Right lobe of liver (tissue), 6 donors: Measurements from ENCODE around the gene CFAP46. TPM values are rescaled to one million over a fixed set of nuclear protein-coding genes. Genes with fewer than 3 reads are reported as not detected.

Source experiments
- ATAC-seq, 4 donors: fragments of 200-7000 bp; cut with Tn5 transposase; one replicate each; pipeline ENCODE4 v1.9.1; 2020; ENCODE audit warnings: mild to moderate bottlenecking in 4 of 4, moderate library complexity in 4 of 4
- DNase-seq, 3 donors: peaks; one replicate each; pipeline ENCODE4 v3.0.0-alpha.2; 2020
- H3K27ac ChIP-seq, 3 donors: fragments of 200-600 bp; one replicate each; pipeline ENCODE4 v1.8.0; 2022
- H3K27me3 ChIP-seq, 2 donors: fragments of 200-600 bp; one replicate each; pipeline ENCODE4 v1.8.0; 2022
- H3K36me3 ChIP-seq, 4 donors: fragments of 200-600 bp; sonication (generic) in 1 of 4; one replicate each; pipeline versions ENCODE4 v1.5.1 to v1.8.0; 2017 to 2022; ENCODE audit warnings: control low read depth in 1 of 4
- H3K4me1 ChIP-seq, 4 donors: fragments of 200-600 bp; sonication (generic) in 1 of 4; one replicate each; pipeline versions ENCODE4 v1.5.1 to v1.8.0; 2017 to 2022; ENCODE audit warnings: control low read depth in 1 of 4
- H3K4me3 ChIP-seq, 3 donors: fragments of 200-600 bp; one replicate each; pipeline ENCODE4 v1.8.0; 2022
- H3K9me3 ChIP-seq, 4 donors: fragments of 200-600 bp; sonication (generic) in 1 of 4; one replicate each; pipeline versions ENCODE4 v1.5.1 to v1.8.0; 2017 to 2022; ENCODE audit warnings: control low read depth in 1 of 4
- POLR2A ChIP-seq: fragments of 450-650 bp; IDR thresholded peaks from one replicate; pipeline ENCODE4 v1.6.1; 2017; ENCODE audit warnings: antibody characterized with exemption, mild to moderate bottlenecking
- WGBS: methylation state at CpG from one replicate; pipeline ENCODE4 v1.1.6; 2018; ENCODE audit warnings: low coverage, low lambda C conversion rate; ENCODE audit not compliant: insufficient coverage; ENCODE audit errors: missing lambda C conversion rate; 5-methylcytosine and 5-hydroxymethylcytosine counted together
- intact Hi-C, 2 donors: fragments of 100-400 bp; cut with DNase I; formaldehyde crosslinking; loops; one replicate each; pipeline versions ENCODE4 v1.11.2 to v1.14.1; 2022
- total RNA-seq, 6 experiments: library from RNA; depleted of rRNA in 2 of 6; stranded (reverse); fragments of >200 nt in 2 of 6; fragmentation: NEBNext Ultra II Directional in 3 of 6; extraction: Animal tissue kit (Norgen Biotek cat#: 25700) in 3 of 6; gene quantifications; one replicate each; pipeline versions ENCODE4 v1.1.0 to v1.2.4, GENCODE V29; 2016 to 2023
- TF ChIP-seq, protein P1 (sequence below), 4 donors: fragments of 200-600 bp in 3 of 4; fragments of 450-650 bp in 1 of 4; IDR thresholded peaks; one replicate each; pipeline versions ENCODE4 v1.5.1 to v1.8.0; 2016 to 2022; ENCODE audit warnings: antibody characterized with exemption in 4 of 4, mild to moderate bottlenecking in 2 of 4
- donor health status: DM: no; HTN: yes; CAD: no.
- donor health status: DM: no; HTN: no; CAD: no.
- donor health status: DM: no; HTN: no; CAD: no.
- donor health status: DM: no; HTN: yes; CAD: no.
- donor health status: DM: no; HTN: yes; CAD: no.

CFAP46 gene
- total RNA-seq, 6 experiments from 2014 or later = 0.16 to 0.67 (median 0.32) TPM

DNA sequence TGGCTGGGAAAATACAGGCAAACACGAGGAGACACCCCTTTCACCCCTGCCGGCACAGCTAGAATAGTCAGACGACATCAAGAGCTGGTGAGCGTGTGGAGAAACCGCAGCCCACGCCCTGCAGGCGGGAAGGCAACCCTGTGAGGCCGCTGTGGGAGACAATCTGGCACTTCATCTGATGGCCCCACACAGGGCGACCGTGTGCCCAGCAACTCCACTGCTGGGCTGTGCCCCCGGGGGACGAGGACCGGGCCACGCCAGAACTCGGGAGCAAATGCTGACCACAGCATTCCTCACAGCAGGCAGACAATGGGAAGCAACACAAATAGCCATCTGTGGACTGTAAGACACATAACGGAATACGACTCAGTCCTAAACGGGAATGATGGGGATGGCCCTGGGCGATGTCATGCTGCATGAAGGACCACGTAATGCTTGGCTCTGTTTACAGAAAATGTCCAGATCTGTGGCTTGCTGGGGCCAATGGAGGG, 58.9 kb downstream of the CFAP46 start:
- TF ChIP-seq, protein P1, sequence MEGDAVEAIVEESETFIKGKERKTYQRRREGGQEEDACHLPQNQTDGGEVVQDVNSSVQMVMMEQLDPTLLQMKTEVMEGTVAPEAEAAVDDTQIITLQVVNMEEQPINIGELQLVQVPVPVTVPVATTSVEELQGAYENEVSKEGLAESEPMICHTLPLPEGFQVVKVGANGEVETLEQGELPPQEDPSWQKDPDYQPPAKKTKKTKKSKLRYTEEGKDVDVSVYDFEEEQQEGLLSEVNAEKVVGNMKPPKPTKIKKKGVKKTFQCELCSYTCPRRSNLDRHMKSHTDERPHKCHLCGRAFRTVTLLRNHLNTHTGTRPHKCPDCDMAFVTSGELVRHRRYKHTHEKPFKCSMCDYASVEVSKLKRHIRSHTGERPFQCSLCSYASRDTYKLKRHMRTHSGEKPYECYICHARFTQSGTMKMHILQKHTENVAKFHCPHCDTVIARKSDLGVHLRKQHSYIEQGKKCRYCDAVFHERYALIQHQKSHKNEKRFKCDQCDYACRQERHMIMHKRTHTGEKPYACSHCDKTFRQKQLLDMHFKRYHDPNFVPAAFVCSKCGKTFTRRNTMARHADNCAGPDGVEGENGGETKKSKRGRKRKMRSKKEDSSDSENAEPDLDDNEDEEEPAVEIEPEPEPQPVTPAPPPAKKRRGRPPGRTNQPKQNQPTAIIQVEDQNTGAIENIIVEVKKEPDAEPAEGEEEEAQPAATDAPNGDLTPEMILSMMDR (IDR thresholded peaks at IDR 0.05) = no peak
- TF ChIP-seq POLR2A = no peak
- no peaks in the 10 kb centered on the region for H3K27me3 ChIP-seq
- H3K9me3 ChIP-seq = no peaks in the 10 kb centered on the region
- intact Hi-C loops = no loop called here
- ATAC-seq (no peak), DNase-seq (peak; percentile 8 to 28 (median 27))
- H3K4me3 ChIP-seq = no peak overlapping the region
- 57% methylated on average over 18 of the region's 20 CpGs for WGBS
- no peaks in the 10 kb centered on the region for H3K4me1 ChIP-seq
- no peaks in the 10 kb centered on the region for H3K36me3 ChIP-seq
- no peak overlapping the region for H3K27ac ChIP-seq

DNA sequence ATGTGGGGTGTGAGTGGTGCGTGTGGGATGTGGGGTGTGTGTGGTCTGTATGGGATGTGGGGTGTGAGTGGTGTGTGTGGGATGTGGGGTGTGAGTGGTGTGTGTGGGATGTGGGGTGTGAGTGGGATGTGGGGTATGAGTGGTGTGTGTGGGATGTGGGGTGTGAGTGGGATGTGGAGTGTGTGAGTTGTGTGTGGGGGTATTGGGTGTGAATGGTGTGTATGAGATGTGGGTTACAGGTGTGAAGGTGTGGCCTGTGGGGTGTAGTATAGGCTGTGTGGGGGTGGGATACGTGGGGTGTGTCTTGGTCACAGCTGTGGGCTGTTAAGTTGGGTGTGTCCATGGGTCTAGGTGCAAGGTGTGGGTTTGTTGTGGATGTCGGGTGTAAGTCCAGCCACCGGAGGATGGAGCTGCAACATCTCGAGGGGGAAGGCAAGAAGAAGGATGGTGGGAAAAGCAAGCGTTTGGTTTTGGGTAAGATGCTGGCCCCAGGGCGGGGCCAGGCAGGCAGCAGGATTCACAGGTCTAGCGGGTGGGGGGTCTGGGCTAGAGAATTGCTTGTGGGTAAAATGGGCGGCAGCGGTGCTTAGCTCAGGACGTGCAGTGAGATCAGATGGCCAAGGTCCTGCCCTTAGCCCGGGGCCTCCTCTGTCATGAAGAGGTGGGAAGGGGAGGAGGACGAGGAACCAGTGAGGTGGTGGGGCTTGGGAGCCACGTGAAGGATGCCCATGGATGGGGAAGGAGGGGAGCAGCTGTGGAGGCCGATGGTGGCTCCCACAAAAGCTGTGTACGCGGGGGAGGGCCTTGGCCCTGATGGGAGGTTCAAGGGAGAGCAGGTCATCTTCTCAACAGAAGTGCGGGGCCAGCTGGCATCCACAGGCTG, 60.1 kb downstream of the CFAP46 start:
- DNase-seq = peak; percentile 15 to 31 (median 26)
- TF ChIP-seq, protein P1 (IDR thresholded peaks at IDR 0.05) = no peak
- TF ChIP-seq POLR2A = no peak
- H3K36me3 ChIP-seq = no peaks in the 10 kb centered on the region
- H3K9me3 ChIP-seq = no peaks in the 10 kb centered on the region
- WGBS = 68% methylated on average over 15 of the region's 18 CpGs
- H3K27ac ChIP-seq = no peak overlapping the region
- H3K27me3 ChIP-seq = no peaks in the 10 kb centered on the region
- no peak overlapping the region for H3K4me3 ChIP-seq
- intact Hi-C loops = no loop called here
- no peak for ATAC-seq
- H3K4me1 ChIP-seq = no peaks in the 10 kb centered on the region

DNA sequence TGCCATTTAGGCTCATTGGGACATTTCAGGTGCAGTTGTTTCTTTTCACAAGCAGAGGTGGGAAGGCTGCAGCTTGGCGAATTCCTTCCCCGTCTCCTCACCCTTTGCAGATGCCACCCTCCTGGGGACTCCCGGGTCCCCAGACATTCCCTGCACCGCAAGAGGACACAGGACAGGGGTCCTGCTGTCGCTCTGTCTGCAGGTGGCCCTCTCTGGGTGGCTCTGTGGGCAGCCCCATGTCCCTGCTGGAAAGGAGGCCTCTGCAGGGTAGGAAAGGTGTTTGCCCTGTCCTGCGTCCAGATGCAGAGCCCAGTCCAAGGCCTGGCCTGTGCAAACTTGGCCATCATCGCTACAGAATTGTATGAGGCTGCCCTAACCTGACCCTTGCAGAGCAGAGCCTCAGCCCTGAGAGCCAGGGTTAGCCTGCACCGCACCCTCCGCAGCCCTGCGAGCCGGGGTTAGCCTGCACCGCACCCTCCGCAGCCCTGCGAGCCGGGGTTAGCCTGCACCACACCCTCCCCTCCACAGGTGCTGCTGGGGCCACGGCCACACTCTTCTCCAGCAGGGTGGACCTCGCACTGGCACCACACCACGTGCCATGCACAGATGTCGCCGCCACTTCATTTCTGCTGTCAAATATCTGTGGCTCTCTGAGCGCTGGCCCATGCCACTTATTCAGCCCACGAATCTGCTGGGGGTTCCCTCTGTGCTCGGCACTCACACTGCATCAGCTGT, 61.0 kb downstream of the CFAP46 start:
- Histone ChIP-seq H3K4me3 (no peak overlapping the region), H3K4me1 (no peaks in the 10 kb centered on the region), H3K27me3 (no peaks in the 10 kb centered on the region), H3K27ac (no peak overlapping the region), H3K36me3 (no peaks in the 10 kb centered on the region), H3K9me3 (no peaks in the 10 kb centered on the region)
- DNase-seq (peak; percentile 9 to 34 (median 29)), ATAC-seq (no peak)
- 82% methylated on average over 6 of the region's 23 CpGs for WGBS
- TF ChIP-seq, protein P1 (IDR thresholded peaks at IDR 0.05) = no peak
- no peak for TF ChIP-seq POLR2A
- intact Hi-C loops = no loop called here

DNA sequence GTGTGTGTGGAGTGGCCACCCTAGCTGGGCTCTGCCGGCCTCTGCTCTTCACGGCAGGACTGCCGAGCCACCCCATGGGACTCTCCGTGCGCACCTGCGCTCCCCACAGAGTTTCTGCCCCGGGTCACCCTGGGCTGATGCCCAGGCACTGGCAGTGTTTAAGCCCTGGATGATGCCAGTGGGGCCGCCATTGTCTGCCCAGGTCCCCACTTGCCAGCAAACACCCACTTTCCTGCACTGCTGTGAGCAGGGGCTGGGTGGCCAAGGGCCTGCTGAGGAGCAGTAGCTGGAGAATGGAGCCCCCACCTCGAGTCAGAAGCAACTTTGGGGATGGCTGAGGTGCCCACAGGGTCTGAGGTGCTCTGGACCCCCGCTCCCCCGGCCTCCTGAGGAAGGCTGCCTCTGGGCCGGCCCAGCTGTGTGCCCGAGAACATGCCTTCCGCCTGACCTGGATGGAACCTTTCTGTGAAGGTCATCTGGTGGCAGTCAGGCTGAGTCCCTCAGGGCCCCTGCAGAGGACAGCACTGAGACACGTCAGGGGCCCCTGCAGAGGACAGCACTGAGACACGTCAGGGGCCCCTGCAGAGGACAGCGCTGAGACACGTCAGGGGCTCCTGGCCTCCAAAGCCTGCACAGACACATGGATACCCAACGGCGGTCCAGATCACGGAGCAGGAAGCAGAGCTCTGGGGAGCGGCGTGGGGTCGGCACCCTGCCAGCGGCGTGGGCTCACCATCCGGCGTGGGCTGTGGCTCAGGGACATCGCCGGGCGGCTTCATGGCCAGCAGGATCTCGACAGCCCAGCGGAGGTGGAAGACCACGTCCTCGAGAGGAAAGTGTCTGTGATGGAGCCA, 62.0 kb downstream of the CFAP46 start:
- Histone ChIP-seq H3K4me1 (no peaks in the 10 kb centered on the region), H3K27ac (no peak overlapping the region)

More for the DNA sequence above, 62.0 kb downstream of the CFAP46 start:
- no peak for ATAC-seq
- no peak for TF ChIP-seq POLR2A
- TF ChIP-seq, protein P1 (IDR thresholded peaks at IDR 0.05) = no peak
- Histone ChIP-seq H3K36me3 (no peaks in the 10 kb centered on the region), H3K9me3 (no peaks in the 10 kb centered on the region), H3K4me3 (no peak overlapping the region), H3K27me3 (no peaks in the 10 kb centered on the region)
- WGBS = 60% methylated on average over 1 of the region's 35 CpGs
- DNase-seq = peak; percentile 9 to 39 (median 35)
- intact Hi-C loops = no loop called here
